NCI-H2196 (cell line): Measurements from ENCODE around the gene ARID1B.

ENCODE experiments used
- DNase-seq: peaks from one replicate; lab custom pipeline; 2025; ENCODE audit not compliant: unreplicated experiment; lab: John Stamatoyannopoulos, UW

The ARID1B gene

DNA sequence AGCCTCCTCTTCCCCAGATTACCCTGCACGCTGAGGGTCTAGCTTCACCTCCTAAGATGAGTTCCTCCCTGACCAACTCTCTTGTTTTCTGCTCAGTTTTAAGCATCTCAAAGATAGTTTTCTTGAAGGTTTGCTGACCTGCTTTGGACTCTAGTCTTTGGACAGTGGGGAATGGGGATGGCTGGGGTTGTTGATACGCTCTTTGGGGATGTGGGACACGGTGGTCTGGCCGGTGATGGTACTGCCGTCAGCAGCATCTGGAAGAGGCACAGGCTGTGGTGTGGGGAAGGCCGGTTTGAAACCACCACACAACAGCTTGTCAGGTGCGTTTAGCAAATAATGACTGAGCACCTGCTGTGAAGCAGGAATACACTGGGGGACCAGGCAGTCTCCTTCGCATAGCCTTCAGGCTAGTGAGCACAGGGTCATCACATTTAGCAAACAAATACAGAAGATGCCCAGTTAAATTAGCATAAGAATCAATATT is 452.0 kb downstream of the ARID1B start:
- DNase-seq, result peak; percentile 11

DNA sequence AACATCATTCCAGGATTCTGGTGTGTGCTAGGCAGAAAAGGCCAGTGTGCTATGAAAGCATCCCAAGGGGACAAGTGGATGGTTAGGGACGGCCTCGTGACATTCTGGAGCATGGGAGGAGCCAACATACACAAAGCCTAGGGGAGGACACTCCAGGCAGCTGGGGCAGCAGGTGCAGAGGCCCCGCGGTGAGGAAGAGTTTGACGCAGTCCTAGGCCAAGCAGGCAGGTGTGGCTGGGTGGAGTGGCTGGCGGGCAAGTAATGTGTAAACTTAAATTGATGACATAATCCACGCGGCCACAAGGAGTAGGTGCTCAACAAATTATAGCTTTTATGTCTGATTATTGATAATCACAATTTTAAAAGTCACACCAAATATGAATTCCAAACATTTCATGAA is 452.5 kb downstream of the ARID1B start:
- DNase-seq, result peak; percentile 76

DNA sequence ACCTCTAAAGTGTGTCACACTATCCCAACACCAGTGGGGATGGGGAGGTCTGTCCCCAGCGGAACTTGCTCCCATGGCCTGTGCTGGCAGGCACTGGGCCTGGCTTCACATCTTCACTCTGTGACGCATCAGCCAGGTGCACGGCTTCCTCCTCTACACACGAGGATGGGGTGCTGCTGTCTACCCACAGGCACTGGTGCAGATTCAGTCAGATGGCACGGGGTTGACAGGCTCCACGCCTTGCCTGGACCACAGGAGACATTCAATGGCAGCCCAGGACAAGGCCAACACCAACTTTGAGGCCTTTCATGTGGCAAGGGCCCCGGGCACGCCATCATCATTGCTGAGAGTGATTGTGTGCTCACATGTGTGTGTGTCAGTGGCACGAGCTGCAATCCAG is 453.7 kb downstream of the ARID1B start:
- DNase-seq, result no peak

DNA sequence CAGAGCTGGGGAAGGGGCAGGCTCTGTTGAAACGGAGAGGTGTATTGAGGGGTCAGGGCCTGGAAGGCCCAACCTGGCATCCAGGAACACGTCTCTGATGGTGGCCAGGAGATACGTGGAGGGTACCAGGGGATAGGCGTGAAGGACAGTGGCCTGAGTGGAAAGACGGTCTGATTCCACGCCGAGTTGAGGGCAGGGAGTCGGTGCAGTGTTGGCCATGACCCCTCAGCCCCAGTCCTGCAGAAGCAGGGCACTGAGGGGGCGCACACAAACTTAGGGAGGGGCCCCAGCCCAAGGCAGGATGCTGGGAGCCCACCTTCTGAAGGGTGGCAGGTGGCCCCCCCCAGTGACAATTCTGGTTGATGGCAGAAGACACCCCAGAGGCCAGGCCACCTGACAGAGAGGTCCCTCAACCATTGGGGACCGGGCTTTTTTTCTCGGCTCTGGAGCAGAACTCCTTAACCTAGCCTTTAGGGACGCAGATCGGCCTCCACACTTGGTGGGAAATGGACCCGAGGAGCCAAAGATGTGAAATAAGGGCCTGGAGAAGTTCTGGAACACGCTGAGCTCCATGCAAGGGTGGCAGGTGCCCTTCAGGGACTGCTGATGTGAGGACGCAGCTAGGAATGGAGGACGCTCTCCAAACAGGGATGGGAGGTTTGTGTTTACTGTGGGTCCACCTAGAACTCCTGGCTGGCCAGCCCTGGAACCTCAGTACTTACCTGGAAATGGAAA is 455.1 kb downstream of the ARID1B start:
- DNase-seq, result no peak

DNA sequence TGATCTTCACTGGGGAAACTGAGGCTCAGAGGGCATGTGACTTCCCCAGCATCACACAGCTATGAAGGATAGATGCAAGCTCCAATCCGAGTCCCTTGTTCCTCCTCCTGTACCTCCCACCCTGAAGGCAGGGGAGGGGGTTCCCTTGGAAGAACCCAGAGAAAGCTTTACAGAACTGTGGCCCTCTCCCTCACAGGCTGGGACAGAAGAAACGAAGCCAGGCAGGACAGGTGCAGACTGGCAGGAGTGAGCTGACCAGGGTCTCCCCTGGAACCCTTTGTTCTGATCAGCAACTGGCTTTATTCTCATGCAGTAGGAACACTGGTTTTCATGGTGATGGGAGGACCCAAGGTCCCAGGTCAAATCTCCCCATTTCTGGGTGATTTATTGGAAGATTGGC is 456.0 kb downstream of the ARID1B start:
- DNase-seq, result no peak

DNA sequence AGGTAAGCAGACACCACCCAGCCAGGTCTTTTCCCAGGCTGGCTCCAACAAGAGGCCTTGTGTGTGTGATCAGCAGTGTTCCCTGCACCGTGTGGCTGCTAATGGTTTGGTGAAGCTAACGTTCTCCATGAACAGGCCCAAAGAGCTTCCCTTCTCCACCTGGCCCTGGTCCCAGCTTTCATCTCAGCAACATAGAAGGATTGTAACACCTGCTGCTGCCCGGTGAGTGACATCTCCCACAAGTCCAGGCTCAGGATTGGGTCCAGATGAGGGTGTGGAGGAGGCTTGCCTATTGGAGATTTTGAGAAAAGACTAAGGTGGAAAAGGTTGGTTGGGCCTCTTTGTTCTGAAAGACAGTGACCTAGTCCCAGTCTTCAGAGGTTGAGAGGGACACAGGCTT is 456.5 kb downstream of the ARID1B start:
- DNase-seq, result peak; percentile 36

DNA sequence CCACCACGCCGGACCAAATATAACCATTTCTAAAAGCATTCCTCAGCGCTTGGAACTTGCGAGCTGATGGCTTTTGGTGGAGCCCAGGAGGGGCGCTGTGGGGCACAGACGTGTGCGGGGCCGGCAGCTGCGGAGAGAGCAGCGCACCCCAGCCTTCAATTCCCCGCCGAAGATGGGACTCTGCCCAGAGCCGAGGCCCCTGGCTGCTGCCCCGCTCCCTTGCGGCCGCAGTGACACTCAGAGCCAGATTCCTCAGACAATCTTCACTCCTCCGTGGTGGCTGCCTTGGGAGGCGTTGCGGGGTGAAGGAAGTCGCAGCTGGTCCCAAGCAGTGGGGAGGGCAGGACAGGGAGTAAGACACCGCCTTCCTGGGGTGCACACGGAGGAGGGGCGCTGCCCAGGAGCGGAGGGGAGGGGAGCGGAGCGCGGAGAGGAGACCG is 458.4 kb downstream of the ARID1B start:
- DNase-seq, result no peak

DNA sequence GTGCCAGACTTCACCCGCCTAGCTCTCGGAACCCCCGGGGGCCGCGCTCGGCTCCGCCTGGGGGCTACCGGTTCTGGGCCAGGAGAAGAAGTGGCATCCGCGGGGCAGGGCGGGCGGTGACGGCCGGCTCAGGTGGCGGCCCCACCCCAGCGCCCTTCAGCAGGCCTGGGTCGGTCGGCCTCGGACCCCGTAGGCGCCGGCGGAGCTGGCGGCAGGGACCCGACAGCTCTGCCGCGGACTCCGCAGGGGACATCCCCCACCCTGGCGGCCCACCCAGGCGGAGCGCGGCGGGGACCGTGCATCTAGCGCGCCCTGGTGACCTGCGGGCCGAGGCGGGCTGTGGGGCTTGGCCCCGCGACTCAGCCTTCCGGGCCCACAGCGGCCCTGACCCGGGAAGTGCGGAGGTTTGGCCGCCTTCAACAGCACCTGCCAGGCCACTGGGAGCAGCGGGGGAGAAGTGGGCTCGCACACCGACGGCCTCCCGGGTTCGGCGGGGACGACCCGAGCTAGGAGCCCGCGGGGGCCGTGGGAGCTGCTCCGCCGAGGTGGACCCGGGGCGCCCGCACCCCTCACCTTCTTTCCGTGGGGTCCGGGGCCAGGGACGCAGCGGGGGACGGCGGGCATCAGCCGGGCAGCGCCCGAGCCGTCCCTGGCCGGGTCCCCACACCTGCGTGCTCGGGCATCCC is 459.0 kb downstream of the ARID1B start:
- DNase-seq, result no peak

DNA sequence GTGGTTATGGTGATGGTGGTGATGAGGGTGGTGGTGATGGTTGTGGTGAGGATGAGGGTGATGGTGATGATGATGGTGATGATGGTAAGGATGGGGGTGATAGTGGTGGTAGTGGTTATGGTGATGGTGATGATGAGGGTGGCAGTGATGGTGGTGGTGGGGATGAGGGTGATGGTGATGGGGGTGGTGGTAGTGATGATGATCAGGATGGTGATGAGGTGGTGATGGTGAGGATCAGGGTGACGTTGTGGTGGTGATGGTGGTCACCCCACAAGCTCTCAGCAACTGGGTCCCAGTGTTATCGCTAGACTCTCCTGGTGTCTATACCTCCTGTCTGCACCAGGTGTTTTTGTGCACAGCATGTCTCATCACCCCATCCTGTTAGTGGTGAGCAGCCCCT is 461.2 kb downstream of the ARID1B start:
- DNase-seq, result no peak

DNA sequence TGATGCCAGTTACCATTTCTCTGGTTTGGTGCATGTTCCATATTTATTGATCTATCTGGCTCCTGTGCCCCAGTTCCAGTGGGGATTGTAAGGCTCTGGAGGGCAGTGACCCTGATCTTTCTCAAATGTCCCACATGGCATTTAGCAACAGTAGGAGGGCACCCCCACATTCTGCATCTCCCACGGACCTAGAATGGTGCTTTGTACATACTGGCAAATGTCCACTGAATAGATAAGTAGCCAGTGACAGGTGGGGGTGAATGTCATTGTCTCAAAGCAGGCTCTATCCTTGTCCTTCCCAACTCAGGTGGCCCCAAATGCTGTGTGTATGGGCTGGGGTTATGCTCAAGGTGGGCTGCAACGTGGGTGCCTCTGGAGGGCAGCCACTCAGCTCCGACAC is 462.0 kb downstream of the ARID1B start:
- no peak for DNase-seq

DNA sequence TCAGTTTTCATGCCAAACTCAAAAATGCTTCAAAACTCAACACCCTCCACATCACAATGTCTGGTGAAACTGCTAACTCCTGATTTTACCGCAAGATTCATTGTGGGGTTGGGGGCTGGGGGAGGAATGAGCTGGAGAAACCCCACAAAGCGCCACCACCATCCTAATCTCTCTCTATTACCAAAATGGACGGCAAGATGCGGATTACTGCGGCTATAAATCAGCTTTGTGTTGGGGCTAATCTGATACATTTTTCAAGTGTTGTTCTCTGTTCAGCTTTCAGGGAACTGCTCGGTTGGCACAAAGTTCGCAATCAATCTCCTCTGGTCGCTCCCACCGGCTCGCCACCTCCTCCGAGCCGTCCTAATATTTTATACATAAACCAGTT is 462.5 kb downstream of the ARID1B start:
- no peak for DNase-seq

DNA sequence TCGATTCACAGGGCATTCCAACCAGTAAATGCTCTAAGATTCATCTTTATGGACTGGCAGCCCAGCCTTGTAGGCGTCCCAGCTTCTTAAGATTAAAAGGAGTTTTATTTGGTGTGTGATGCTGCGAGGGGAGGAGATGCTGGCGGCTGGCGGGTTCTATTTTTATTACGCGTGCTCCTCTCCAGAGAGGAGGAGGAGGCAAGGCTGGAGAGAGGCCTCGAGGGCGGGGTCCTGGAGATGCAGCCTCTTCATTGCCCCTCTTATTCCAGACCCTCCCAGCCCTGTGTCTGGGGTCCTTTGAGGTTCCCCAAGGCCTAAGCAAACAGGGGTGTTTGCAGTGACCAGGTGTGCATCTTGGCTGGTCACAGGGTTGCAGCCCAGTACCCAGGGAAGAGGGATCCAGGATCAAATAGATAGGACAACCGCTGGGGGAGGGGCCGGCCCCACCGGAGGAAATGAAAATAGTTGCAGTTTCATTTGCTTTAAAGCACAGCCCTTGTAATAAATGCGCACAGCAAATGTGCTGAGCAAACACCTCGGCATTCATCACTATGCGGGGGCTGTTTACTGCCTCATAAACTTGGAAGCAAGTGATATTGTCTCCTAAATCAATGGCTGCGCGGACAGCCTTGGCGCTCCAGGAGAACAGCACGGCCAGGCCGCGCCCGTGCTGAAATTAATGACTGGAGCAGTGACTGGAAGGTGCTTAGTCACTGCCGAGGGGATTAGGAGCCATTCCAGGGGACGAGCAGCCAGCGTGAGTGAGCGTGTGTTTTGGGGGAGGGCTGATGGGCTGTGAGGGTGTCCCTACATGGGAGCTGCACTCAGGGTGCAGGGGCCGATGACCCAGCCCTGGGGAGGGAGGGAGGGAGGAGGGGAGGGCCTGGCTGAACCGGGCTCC is 463.1 kb downstream of the ARID1B start:
- peak; percentile 34 for DNase-seq

DNA sequence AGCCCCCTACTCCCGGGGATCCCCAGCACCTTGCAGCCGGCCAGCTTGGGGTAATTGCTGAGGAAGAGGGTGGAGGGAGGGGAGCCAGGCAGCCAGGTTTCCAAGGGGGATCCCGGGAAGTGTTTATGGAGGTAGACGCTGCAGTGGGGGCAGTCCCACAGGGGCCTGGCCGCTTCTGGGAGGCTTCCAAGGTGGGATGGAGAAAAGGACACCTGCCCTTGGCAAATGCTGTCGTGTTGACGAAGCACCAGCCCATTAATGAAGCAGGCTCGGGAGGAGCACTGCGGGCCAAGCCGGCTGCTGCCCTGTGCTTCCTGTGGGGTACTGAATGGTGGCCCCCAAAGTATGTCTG is 463.8 kb downstream of the ARID1B start:
- no peak for DNase-seq

DNA sequence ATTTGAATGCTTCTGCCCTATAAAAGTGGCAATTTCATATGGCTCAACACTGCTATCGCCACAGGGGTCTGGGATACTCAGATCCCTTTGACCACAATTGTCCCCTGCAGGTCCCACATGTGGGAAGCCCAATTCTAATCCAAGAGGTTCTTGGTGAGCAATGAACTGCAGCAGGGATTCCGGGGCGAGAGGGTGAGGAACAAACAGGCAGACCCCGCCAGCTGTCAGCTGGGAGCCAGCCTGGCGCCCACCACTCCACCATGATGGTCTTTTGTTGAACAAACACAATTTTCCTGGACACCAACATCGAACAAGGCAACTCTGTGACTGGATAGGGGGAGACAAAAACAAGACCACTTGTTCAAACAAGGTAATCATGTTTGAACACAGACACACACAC is 465.6 kb downstream of the ARID1B start:
- no peak for DNase-seq

DNA sequence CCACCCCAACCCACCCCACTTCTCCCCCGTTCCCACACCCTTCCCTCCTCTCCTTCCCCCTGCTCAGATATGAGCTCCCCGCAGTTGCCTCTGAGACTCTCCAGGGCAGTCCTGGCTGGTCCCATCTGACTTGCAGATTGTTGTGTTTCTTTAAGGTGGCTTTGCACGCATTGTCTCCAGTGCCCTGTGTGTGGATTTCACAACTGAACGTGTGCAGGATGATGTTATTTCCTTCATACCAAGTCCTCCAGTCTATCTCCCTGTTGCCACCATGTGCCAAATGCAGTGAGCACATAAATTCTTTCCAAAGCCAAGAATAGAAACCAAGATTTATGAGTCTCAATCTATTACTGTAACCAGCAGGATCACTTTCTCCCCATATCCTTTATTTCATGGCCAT is 467.0 kb downstream of the ARID1B start:
- DNase-seq, result no peak

DNA sequence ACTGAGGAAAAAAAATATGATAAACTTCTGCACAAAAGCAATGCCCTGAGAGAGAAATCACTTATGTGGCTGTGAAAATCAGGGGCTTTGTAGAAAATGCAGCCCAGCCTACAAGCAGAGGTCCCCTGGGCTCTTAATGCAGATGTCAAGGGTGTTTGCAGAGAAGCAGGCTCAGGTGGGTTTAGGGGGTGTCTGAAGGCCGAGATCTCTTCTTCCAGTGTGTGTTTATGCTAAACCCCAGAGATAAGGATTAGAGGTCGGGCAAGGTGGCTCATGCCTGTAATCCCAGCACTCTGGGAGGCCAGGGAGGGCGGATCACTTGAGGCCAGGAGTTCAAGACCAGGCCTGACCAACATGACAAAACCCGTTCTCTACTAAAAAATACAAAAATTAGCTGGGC is 467.6 kb downstream of the ARID1B start:
- no peak for DNase-seq

DNA sequence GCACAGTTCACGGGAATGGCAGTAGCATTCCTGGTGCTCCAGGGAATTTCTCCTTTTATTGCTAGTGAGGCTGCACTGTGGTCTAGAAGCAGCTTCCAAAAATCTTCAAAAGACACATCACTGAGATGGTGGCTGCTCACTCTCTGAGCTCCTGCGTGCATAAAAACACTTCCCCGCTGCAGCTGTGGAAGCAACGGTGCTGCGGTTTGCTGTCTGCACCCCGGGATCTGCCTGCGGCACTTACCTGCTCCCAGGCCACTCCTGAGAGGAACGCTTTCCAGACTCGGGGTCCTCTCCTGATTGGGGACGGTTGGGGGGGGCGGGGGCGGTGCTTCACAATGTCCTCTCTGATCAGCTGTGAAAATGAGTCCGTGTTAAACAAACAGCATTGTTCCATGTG is 468.3 kb downstream of the ARID1B start:
- DNase-seq, result no peak

DNA sequence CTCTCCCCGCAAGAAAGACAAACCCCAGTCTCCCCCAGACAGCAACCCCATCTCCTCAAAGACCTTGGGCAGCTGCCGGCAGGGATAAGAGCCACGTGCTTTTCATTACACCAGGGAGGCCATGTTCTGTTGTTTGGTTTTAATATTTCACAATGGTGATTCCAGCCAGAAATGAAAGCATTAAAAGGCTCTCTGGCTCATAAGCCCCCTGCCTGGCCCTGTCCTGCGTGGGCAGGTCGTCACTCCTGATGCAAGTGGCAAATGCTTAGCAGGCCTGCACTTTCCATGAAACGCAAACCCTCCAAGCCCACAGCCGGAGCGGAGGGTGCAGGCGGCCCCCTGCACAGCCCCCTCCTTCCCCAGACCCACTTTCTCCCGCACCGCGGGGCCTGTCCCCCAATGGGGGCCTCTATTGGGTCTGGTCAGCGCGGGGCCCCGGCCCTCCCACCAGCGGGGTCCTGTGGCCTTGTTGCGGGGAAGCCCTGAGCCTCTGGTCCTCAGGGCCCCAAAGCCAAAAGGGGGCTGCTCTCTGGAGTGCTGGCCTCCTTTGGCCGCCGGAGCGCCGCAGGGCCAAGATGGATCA is 469.0 kb downstream of the ARID1B start:
- DNase-seq, result no peak

DNA sequence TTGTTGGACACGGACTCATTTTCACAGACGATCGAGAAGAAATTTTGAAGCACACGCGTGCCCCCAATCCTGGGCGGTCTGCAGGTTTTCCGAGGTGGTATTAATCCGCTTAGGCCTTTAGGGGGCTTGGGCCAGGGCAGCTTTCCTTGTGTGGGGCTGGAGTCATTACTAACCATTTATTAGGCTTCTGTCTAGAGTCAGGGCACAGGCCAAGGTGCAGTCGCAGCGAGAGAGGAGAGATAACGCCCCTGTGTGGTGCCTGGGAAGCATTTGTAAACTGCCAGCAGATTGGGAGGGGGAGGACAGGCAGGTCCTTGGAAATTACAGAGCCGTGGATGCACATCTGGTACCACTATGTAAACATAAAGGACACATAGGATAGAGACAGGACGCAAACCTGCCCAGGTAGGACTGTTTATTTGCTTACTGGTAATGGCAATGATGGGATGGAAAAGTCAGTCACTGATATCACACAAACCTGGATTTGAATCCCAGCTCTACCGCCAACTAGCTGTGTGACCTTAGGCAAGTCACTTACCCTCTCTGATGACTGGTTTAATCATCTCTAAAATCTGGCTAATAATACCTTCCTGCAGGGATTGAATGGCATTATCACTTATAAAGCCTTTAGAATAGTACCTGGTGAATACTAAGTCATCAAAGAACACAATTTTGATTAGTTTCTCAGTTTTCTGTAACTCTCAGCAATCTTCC is 469.8 kb downstream of the ARID1B start:
- no peak for DNase-seq

DNA sequence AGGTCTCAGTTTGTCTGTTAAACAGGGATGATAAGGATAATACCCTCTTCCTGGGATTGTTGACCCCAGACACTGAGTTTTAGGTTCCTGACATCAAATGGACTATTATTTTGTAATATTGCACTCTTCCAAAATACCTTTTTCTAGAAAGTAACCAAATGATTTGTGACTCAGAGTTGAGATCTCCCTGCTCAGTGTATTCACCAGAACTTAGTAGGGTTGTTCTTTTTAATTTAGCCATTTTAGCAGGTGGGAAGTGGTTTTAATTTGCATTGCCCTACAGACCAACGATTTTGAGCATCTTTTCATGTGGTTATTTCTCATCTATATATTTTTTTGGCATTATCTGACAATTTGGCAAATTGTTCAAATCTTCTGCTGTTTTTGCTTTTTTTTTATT is 471.1 kb downstream of the ARID1B start:
- no peak for DNase-seq

DNA sequence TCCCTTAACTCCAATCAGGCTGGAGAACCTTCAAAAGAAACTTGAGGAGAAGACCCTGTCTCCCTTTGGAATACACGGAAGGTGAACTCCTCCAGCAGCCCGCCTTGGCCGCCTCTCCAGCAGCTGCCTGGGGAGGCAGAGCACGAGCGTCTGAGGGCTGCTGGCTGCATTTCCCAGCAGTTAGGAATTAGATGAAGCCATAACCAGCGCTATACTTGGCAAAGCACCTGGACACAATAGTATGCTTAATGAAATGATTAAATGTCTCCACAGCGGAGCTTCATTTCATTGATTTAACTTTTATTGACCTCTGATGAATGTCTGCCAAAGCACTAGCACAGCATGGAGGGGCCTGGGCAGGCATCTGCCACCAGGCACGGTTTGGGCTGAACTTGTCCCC is 472.6 kb downstream of the ARID1B start:
- no peak for DNase-seq
